B cell (primary cell): ENCODE data around the gene PEPD. TPM values are rescaled to one million over a fixed set of nuclear protein-coding genes. Genes with fewer than 3 reads are reported as not detected.
"Not testable (repeated sequence)": the region's sequence is repeated elsewhere in the genome, so short reads cannot be mapped to it uniquely, and the experiment has no call there.

Source experiments
- ATAC-seq: fragments of 200-7000 bp; cut with Tn5 transposase; one replicate; pipeline ENCODE4 v1.10.0; 2021; ENCODE audit warnings: low read depth, mild to moderate bottlenecking, moderate number of reproducible peaks, moderate library complexity
- CTCF ChIA-PET: fragments of 350-600 bp; sonication (Branson Sonifier 250); formaldehyde crosslinking; loops from one replicate; lab custom pipeline; 2021; ENCODE audit warnings: antibody characterized with exemption, inconsistent platforms; lab: Charles Lee
- POLR2A ChIA-PET: fragments of 350-600 bp; sonication (Branson Sonifier 250); formaldehyde crosslinking; loops from one replicate; lab custom pipeline; 2021; ENCODE audit warnings: antibody characterized with exemption; lab: Charles Lee
- DNase-seq: peaks from one replicate; pipeline ENCODE4 v3.0.0; 2013
- H2AFZ ChIP-seq: 2 replicates; pipeline ENCODE4 v1.6.1; 2012; ENCODE audit warnings: mild to moderate bottlenecking, low read depth, low read length; ENCODE audit not compliant: insufficient read depth, poor library complexity, severe bottlenecking
- H3K27ac ChIP-seq, 2 donors: 1 replicate in 1 of 2; 2 replicates in 1 of 2; pipeline ENCODE4 v1.5.1; 2012 to 2013; ENCODE audit warnings: low read length in 2 of 2, mild to moderate bottlenecking in 2 of 2, moderate library complexity in 1 of 2
- H3K27me3 ChIP-seq, 4 experiments: fragments of 200-600 bp in 1 of 4; sonication (generic) in 1 of 4; replicated peaks in 1 of 4; 1 replicate in 2 of 4; 2 replicates in 2 of 4; pipeline versions ENCODE4 v1.6.1 to v1.7.0; 2013 to 2016; ENCODE audit warnings: low read length in 3 of 4, mild to moderate bottlenecking in 2 of 4, mixed read lengths in 1 of 4, moderate library complexity in 1 of 4; ENCODE audit not compliant: insufficient read depth in 4 of 4, control insufficient read depth in 3 of 4; ENCODE audit errors: control extremely low read depth in 1 of 4
- H3K36me3 ChIP-seq, 2 experiments: replicated peaks in 1 of 2; 1 replicate in 1 of 2; 2 replicates in 1 of 2; pipeline versions ENCODE4 v1.6.1 to v1.7.1; 2013; ENCODE audit warnings: low read length in 1 of 2; ENCODE audit not compliant: insufficient read depth in 2 of 2, control insufficient read depth in 1 of 2; ENCODE audit errors: control extremely low read depth in 1 of 2, extremely low read depth in 1 of 2
- H3K4me1 ChIP-seq, 2 donors: fragments of 200-600 bp in 1 of 2; sonication (generic) in 1 of 2; 1 replicate in 1 of 2; 2 replicates in 1 of 2; pipeline versions ENCODE4 v1.5.1 to v1.6.1; 2013 to 2017; ENCODE audit warnings: low read length in 2 of 2; ENCODE audit not compliant: control insufficient read depth in 2 of 2, insufficient read depth in 2 of 2
- H3K4me2 ChIP-seq: replicated peaks from 2 replicates; pipeline ENCODE3; 2012; ENCODE audit warnings: mild to moderate bottlenecking, low read depth, low read length; ENCODE audit not compliant: poor library complexity, severe bottlenecking
- H3K4me3 ChIP-seq, 5 experiments: fragments of 200-600 bp in 1 of 5; sonication (generic) in 1 of 5; 1 replicate in 3 of 5; 2 replicates in 2 of 5; pipeline versions ENCODE4 v1.5.1 to v1.7.0; 2011 to 2016; ENCODE audit warnings: low read length in 4 of 5, mild to moderate bottlenecking in 4 of 5, low read depth in 2 of 5, control low read depth in 1 of 5, moderate library complexity in 1 of 5; ENCODE audit not compliant: insufficient read depth in 1 of 5; ENCODE audit errors: control extremely low read depth in 1 of 5, extremely low read depth in 1 of 5
- H3K79me2 ChIP-seq: fragments of 200-600 bp; sonication (generic); one replicate; pipeline ENCODE4 v1.6.0; 2016; ENCODE audit warnings: low read length; ENCODE audit not compliant: control insufficient read depth, insufficient read depth
- H3K9ac ChIP-seq: fragments of 200-600 bp; sonication (generic); 2 replicates; pipeline ENCODE4 v1.6.1; 2017; ENCODE audit warnings: mild to moderate bottlenecking, low read length, moderate library complexity
- H3K9me3 ChIP-seq, 3 donors: one replicate each; pipeline versions ENCODE4 v1.6.1 to v1.7.1; 2013; ENCODE audit warnings: low read length in 2 of 3; ENCODE audit not compliant: control insufficient read depth in 2 of 3, insufficient read depth in 1 of 3; ENCODE audit errors: control extremely low read depth in 1 of 3
- H4K20me1 ChIP-seq: 2 replicates; pipeline ENCODE4 v1.6.0; 2012; ENCODE audit warnings: mild to moderate bottlenecking, low read length; ENCODE audit not compliant: insufficient read depth, control insufficient read depth, poor library complexity, severe bottlenecking
- H3K27ac Mint-ChIP-seq: one replicate; pipeline ENCODE4 v1.8.0; 2021; ENCODE audit warnings: mixed read lengths
- H3K27me3 Mint-ChIP-seq: one replicate; pipeline ENCODE4 v1.8.0; 2021; ENCODE audit warnings: mixed read lengths
- H3K4me1 Mint-ChIP-seq: one replicate; pipeline ENCODE4 v1.8.0; 2021; ENCODE audit warnings: mixed read lengths
- H3K4me3 Mint-ChIP-seq: one replicate; pipeline ENCODE4 v1.8.0; 2021; ENCODE audit warnings: mixed read lengths
- H3K9me3 Mint-ChIP-seq: one replicate; pipeline ENCODE4 v1.8.0; 2022; ENCODE audit warnings: mixed read lengths; ENCODE audit not compliant: insufficient read depth
- CTCF ChIP-seq: fragments of 200-600 bp; IDR thresholded peaks from one replicate; pipeline ENCODE4 v1.8.0; 2022; ENCODE audit warnings: antibody characterized with exemption, mild to moderate bottlenecking
- EZH2 ChIP-seq: IDR thresholded peaks from 2 replicates; pipeline ENCODE4 v1.6.1; 2012; ENCODE audit warnings: borderline replicate concordance, low read depth, mild to moderate bottlenecking, moderate library complexity, low read length; ENCODE audit not compliant: insufficient read depth, poor library complexity, severe bottlenecking
- WGBS: methylation state at CpG from one replicate; pipeline ENCODE4 v1.1.5; 2013; ENCODE audit warnings: missing lambda C conversion rate; ENCODE audit not compliant: insufficient coverage; 5-methylcytosine and 5-hydroxymethylcytosine counted together
- intact Hi-C: fragments of 100-400 bp; cut with micrococcal nuclease; formaldehyde crosslinking; loops from one replicate; pipeline ENCODE4 v1.10.0; 2022
- polyA plus RNA-seq: library from polyadenylated mRNA; depleted of rRNA; stranded (reverse); fragments of >200 nt; gene quantifications from 2 replicates; pipeline ENCODE4 v1.2.3, GENCODE V29; 2012
- total RNA-seq, 2 donors: library from RNA; stranded (reverse); fragments of 120-200 nt in 1 of 2; gene quantifications; 1 replicate in 1 of 2; 2 replicates in 1 of 2; pipeline versions ENCODE4 v1.2.3 to v1.2.4, GENCODE V29; 2013 to 2022

Gene PEPD
- total and polyA plus RNA-seq, 2 donors (not counting 1 experiment from before 2014, with no cell fraction given), result 36.4 to 42.7 TPM

- TF ChIP-seq CTCF (no peak), EZH2 (no peak)
- ATAC-seq, result no peak
- no peak overlapping the region for H3K9ac ChIP-seq
Measured at GRCh38 chr19:33556261-33556660, 34.7 kb upstream of the PEPD start.

GRCh38 chr19:33555726-33556125, 34.1 kb upstream of the PEPD start:
- H3K27ac ChIP-seq, POLR2A ChIA-PET, H3K27me3 Mint-ChIP-seq, H2AFZ ChIP-seq, H3K36me3 ChIP-seq, CTCF ChIA-PET, H3K9me3 Mint-ChIP-seq, ATAC-seq, H3K4me3 ChIP-seq, H3K27me3 ChIP-seq, intact Hi-C loops, H3K4me2 ChIP-seq, H3K79me2 ChIP-seq, H3K4me3 Mint-ChIP-seq, H3K4me1 ChIP-seq, DNase-seq, H3K27ac Mint-ChIP-seq, H4K20me1 ChIP-seq, H3K9me3 ChIP-seq, H3K9ac ChIP-seq, H3K4me1 Mint-ChIP-seq: not testable (repeated sequence)
- WGBS, result no CpG with 5 or more reads among the region's 4 CpGs

More at GRCh38 chr19:33556261-33556660, 34.7 kb upstream of the PEPD start:
- peaks cover 0 to 8% (median 0%) of the 10 kb centered on the region in 3 donors for H3K9me3 ChIP-seq
- H3K27me3 ChIP-seq, result no peaks in the 10 kb centered on the region
- Mint-ChIP-seq H3K4me3 (no peak overlapping the region), H3K27me3 (no peaks in the 10 kb centered on the region), H3K4me1 (no peaks in the 10 kb centered on the region), H3K27ac (no peak overlapping the region), H3K9me3 (no peaks in the 10 kb centered on the region)
- no peaks in the 10 kb centered on the region for H3K79me2 ChIP-seq
- H2AFZ ChIP-seq, result no peak overlapping the region
- 68% methylated on average over 4 of the region's 4 CpGs for WGBS
- no peak overlapping the region for H3K4me3 ChIP-seq
- H3K4me1 ChIP-seq, result no peaks in the 10 kb centered on the region
- intact Hi-C loops, result no loop called here
- H3K36me3 ChIP-seq, result no peaks in the 10 kb centered on the region
- H3K27ac ChIP-seq, result no peak overlapping the region
- CTCF ChIA-PET, result no interaction called here
- POLR2A ChIA-PET, result no interaction called here
- DNase-seq, result no peak
- no peaks in the 10 kb centered on the region for H4K20me1 ChIP-seq
- no peak overlapping the region for H3K4me2 ChIP-seq
